K562 treated with DMSO at 1 percent for 24 hours (cell line): Measurements from ENCODE around the gene E2F6. TPM values are rescaled to one million over a fixed set of nuclear protein-coding genes. Genes with fewer than 3 reads are reported as not detected.

Source experiments
- total RNA-seq: library from RNA; unstranded; fragments of 300-600 nt; gene quantifications from 2 replicates; pipeline ENCODE4 v1.2.3, GENCODE V29; 2022; ENCODE audit warnings: low read depth; ENCODE audit not compliant: insufficient read depth

Gene E2F6
- total RNA-seq = 17.2 and 23.8 TPM in 2 replicates

GRCh38 chr2:11465485-11466306, at the start of gene E2F6:
Gene E2F6, minus strand, starts transcription at chr2:11466161. Its CDS starts 282 bp downstream, at chr2:11465879.

Other genes starting within 250 kb of the E2F6 start
- gene ROCK2, start 121.5 kb downstream of the E2F6 start, total RNA-seq = 6.9 and 8.9 TPM in 2 replicates
- 0.75 and 0.93 TPM in 2 replicates for gene GREB1, start 67.9 kb upstream of the E2F6 start, total RNA-seq
- gene NTSR2, start 204.0 kb upstream of the E2F6 start, total RNA-seq = not detected in 2 replicates